Neutrophil (primary cell): ENCODE data around the gene IL1R2.
A peak's percentile ranks its signal among the peaks of the same experiment; 100 is the strongest.

Source experiments
- H3K27ac ChIP-seq: fragments of 200-600 bp; sonication (generic); 2 replicates; pipeline ENCODE4 v1.5.1; 2016; ENCODE audit warnings: mild to moderate bottlenecking, moderate library complexity
- H3K27me3 ChIP-seq: fragments of 200-600 bp; sonication (generic); 2 replicates; pipeline ENCODE4 v1.6.0; 2016; ENCODE audit warnings: mild to moderate bottlenecking
- H3K36me3 ChIP-seq: fragments of 200-600 bp; sonication (generic); 2 replicates; pipeline ENCODE4 v1.5.1; 2017
- H3K4me1 ChIP-seq, 2 experiments: fragments of 200-600 bp in 1 of 2; sonication (generic) in 1 of 2; 1 replicate in 1 of 2; 2 replicates in 1 of 2; pipeline versions ENCODE4 v1.5.1 to v1.6.1; 2013 to 2016; ENCODE audit warnings: low read depth in 1 of 2, low read length in 1 of 2, mild to moderate bottlenecking in 1 of 2, moderate library complexity in 1 of 2; ENCODE audit not compliant: control insufficient read depth in 1 of 2, insufficient read depth in 1 of 2
- H3K4me3 ChIP-seq, 2 experiments: fragments of 200-600 bp in 1 of 2; sonication (generic) in 1 of 2; 1 replicate in 1 of 2; 2 replicates in 1 of 2; pipeline ENCODE4 v1.5.1; 2013 to 2016; ENCODE audit warnings: low read depth in 1 of 2, low read length in 1 of 2, mild to moderate bottlenecking in 1 of 2, moderate library complexity in 1 of 2
- H3K9me3 ChIP-seq: fragments of 200-600 bp; sonication (generic); 2 replicates; pipeline ENCODE4 v1.5.1; 2016
- TF ChIP-seq, protein P1 (sequence below): fragments of 200-600 bp; sonication (generic); IDR thresholded peaks from 2 replicates; pipeline ENCODE4 v1.5.1; 2016; ENCODE audit warnings: antibody characterized with exemption

Gene IL1R2

DNA sequence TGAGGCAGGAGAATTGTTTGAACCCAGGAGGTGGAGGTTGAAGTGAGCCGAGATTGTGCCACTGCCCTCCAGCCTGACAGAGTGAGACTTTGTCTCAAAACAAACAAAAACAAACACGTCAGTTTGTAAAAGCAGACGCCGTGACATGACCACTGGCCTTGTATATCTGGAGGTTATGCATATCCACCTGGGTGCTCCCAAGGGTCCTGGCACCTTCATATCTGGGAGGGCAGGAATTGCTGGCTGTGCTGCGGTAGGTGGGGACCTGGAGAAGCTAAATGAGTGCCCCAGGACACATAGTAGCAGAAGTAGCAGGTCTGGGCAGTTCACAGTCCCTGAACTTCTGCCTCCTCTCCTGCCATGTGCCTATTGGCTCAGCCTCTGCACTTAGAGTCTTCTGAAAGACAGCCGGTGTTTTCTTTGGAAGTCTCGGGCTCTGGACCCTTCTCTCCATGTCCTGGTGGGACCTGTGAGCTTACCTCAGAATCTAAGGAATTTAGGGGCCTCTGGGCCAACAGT is 30.9 kb upstream of the IL1R2 start:
- Histone ChIP-seq H3K9me3 (no peaks in the 10 kb centered on the region), H3K36me3 (peaks cover 4% of the 10 kb centered on the region), H3K4me3 (peak overlapping the region; percentile 71 to 72), H3K27ac (peak overlapping the region; percentile 95), H3K4me1 (peaks cover 89 to 91% of the 10 kb centered on the region in 2 experiments), H3K27me3 (no peaks in the 10 kb centered on the region)
- TF ChIP-seq, protein P1, sequence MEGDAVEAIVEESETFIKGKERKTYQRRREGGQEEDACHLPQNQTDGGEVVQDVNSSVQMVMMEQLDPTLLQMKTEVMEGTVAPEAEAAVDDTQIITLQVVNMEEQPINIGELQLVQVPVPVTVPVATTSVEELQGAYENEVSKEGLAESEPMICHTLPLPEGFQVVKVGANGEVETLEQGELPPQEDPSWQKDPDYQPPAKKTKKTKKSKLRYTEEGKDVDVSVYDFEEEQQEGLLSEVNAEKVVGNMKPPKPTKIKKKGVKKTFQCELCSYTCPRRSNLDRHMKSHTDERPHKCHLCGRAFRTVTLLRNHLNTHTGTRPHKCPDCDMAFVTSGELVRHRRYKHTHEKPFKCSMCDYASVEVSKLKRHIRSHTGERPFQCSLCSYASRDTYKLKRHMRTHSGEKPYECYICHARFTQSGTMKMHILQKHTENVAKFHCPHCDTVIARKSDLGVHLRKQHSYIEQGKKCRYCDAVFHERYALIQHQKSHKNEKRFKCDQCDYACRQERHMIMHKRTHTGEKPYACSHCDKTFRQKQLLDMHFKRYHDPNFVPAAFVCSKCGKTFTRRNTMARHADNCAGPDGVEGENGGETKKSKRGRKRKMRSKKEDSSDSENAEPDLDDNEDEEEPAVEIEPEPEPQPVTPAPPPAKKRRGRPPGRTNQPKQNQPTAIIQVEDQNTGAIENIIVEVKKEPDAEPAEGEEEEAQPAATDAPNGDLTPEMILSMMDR: no peak

DNA sequence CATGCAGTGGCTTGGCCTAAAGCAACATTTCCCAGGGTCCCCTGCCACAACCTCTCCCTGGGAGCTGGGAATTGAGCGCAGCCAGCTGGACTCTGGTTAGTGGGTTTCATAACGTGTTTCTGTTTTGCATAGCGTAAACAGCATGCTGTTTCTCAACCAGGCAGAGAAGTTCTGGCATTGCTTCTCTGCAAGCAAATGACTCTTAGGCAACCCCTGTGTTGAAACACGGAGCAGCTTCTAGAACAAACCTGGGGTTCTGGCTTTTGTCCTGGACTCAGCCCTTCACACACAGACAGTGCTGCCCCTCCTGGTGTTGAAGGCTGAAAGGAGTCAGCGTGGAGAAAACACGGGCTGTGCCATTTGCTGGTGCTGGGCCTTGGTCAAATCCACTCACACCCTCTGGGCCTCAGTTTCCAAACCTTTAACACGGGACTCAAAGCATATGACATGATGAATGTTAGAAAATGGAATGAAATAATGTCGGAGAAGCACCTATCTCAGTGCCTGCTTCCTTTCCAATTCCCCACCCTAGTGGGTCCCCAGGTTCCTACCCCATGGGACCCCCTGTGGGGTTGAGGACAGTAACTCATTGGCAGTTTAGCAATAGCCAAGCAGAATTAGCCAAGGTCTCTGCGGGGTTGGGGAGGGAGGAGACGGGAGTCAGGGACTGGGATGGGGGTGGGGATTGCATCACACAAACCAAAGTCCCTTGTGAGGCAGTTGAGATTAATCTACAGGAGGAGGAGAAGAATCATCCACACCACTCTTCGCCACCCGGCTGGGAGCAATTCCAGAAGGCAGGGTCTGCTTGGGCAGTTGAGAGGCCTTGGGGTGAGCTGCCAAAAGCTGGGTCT is 30.2 kb upstream of the IL1R2 start:
- H3K36me3 ChIP-seq: peaks cover 4% of the 10 kb centered on the region
- no peaks in the 10 kb centered on the region for H3K27me3 ChIP-seq
- H3K9me3 ChIP-seq: no peaks in the 10 kb centered on the region
- peaks cover 88 to 89% of the 10 kb centered on the region in 2 experiments for H3K4me1 ChIP-seq
- peak overlapping the region; percentile 95 for H3K27ac ChIP-seq
- TF ChIP-seq, protein P1: peak; percentile 66
- peak overlapping the region; percentile 71 to 72 for H3K4me3 ChIP-seq

DNA sequence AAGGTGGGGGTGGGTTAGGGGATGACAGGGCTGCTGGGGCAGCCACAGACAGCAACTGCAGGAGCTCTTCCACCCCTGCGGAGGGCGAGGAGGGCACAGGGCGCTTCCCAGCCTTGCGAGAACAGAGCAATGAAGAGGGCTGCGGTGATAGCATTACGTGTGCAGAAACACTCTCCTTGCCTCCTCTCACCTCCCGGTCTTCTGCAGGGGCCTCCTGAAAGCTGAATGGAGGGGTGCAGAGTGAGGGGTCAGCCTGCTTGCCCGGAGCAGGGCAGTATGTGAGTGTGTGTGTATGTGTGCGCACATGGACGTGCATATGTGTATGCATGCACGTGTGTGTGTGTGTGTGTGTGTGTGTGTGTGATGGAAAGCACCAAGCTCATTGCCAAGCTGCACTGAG is 29.5 kb upstream of the IL1R2 start:
- H3K27ac ChIP-seq: peak overlapping the region; percentile 95
- H3K4me3 ChIP-seq: peak overlapping the region; percentile 71 to 72
- peaks cover 4% of the 10 kb centered on the region for H3K36me3 ChIP-seq
- H3K27me3 ChIP-seq: no peaks in the 10 kb centered on the region
- no peaks in the 10 kb centered on the region for H3K9me3 ChIP-seq
- TF ChIP-seq, protein P1: no peak
- peaks cover 88 to 89% of the 10 kb centered on the region in 2 experiments for H3K4me1 ChIP-seq

DNA sequence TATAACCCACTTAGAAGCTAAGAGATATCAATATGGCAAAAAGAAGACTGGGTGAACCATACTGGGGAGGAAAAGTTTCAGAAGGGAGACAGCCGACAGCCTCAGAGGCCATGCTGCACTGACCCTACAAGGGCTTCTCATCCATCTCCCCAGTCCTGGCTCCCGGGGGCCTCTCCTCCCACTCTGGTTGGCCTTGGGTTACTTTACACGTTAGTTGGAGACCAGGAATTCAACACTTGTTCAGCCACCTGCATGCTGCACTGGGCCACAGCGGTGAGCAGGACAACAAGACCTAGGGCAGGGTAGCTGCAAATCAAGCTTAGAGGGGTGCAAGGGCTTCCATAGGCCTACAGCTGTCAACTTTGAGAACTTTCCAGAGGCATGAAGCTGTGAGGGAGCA is 28.6 kb upstream of the IL1R2 start:
- TF ChIP-seq, protein P1: no peak
- H3K9me3 ChIP-seq: no peaks in the 10 kb centered on the region
- peaks cover 88 to 89% of the 10 kb centered on the region in 2 experiments for H3K4me1 ChIP-seq
- no peaks in the 10 kb centered on the region for H3K27me3 ChIP-seq
- peaks cover 4% of the 10 kb centered on the region for H3K36me3 ChIP-seq
- peak overlapping the region; percentile 95 for H3K27ac ChIP-seq
- peak overlapping the region; percentile 71 to 72 for H3K4me3 ChIP-seq

DNA sequence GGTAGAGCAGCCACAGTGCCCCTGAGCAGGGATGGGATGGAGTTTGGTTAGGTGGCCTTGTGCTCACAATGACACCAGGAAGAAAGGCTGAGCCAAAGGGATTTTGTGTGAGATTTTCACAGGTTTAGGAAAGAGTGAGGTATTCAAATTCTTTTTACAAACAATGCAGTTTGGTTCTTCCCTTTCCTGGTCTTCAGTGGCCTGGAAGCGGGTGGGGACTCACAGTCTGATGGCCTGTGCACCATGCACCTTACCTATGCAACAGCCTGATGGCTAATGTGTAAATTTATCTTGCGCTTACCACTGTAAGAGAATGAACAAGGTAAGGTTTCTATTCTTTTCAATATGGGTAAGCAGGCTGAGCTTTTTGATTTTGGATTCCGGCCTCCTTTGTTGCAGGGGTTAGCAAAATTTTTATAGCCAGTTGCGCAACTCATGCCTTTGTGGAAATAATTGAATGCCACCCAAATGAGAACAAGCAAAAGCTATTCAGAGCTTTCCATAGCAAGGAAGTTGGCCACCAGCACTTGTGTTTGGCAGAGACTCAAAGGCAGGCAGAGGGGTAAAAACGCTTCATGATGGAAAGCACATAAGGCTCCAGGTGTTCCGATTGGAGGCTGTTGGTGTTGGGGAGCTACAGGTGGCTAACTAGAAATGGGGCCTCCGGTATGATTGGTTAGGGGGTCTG is 23.8 kb upstream of the IL1R2 start:
- H3K27me3 ChIP-seq: no peaks in the 10 kb centered on the region
- peaks cover 56 to 63% of the 10 kb centered on the region in 2 experiments for H3K4me1 ChIP-seq
- H3K36me3 ChIP-seq: peaks cover 4% of the 10 kb centered on the region
- peak overlapping the region; percentile 68 for H3K27ac ChIP-seq
- TF ChIP-seq, protein P1: no peak
- no peaks in the 10 kb centered on the region for H3K9me3 ChIP-seq
- H3K4me3 ChIP-seq: peak overlapping the region in 1 of 2 experiments; percentile 8
